B cell (primary cell): ENCODE measurements around the gene EDAR. TPM values are rescaled to one million over a fixed set of nuclear protein-coding genes. Genes with fewer than 3 reads are reported as not detected.

Experiments
- ATAC-seq: fragments of 200-7000 bp; cut with Tn5 transposase; one replicate; pipeline ENCODE4 v1.10.0; 2021; ENCODE audit warnings: low read depth, mild to moderate bottlenecking, moderate number of reproducible peaks, moderate library complexity
- CTCF ChIA-PET: fragments of 350-600 bp; sonication (Branson Sonifier 250); formaldehyde crosslinking; loops from one replicate; lab custom pipeline; 2021; ENCODE audit warnings: antibody characterized with exemption, inconsistent platforms; lab: Charles Lee
- POLR2A ChIA-PET: fragments of 350-600 bp; sonication (Branson Sonifier 250); formaldehyde crosslinking; loops from one replicate; lab custom pipeline; 2021; ENCODE audit warnings: antibody characterized with exemption; lab: Charles Lee
- DNase-seq: peaks from one replicate; pipeline ENCODE4 v3.0.0; 2013
- H2AFZ ChIP-seq: 2 replicates; pipeline ENCODE4 v1.6.1; 2012; ENCODE audit warnings: mild to moderate bottlenecking, low read depth, low read length; ENCODE audit not compliant: insufficient read depth, poor library complexity, severe bottlenecking
- H3K27ac ChIP-seq, 2 donors: 1 replicate in 1 of 2; 2 replicates in 1 of 2; pipeline ENCODE4 v1.5.1; 2012 to 2013; ENCODE audit warnings: low read length in 2 of 2, mild to moderate bottlenecking in 2 of 2, moderate library complexity in 1 of 2
- H3K27me3 ChIP-seq, 4 experiments: fragments of 200-600 bp in 1 of 4; sonication (generic) in 1 of 4; replicated peaks in 1 of 4; 1 replicate in 2 of 4; 2 replicates in 2 of 4; pipeline versions ENCODE4 v1.6.1 to v1.7.0; 2013 to 2016; ENCODE audit warnings: low read length in 3 of 4, mild to moderate bottlenecking in 2 of 4, mixed read lengths in 1 of 4, moderate library complexity in 1 of 4; ENCODE audit not compliant: insufficient read depth in 4 of 4, control insufficient read depth in 3 of 4; ENCODE audit errors: control extremely low read depth in 1 of 4
- H3K36me3 ChIP-seq, 2 experiments: replicated peaks in 1 of 2; 1 replicate in 1 of 2; 2 replicates in 1 of 2; pipeline versions ENCODE4 v1.6.1 to v1.7.1; 2013; ENCODE audit warnings: low read length in 1 of 2; ENCODE audit not compliant: insufficient read depth in 2 of 2, control insufficient read depth in 1 of 2; ENCODE audit errors: control extremely low read depth in 1 of 2, extremely low read depth in 1 of 2
- H3K4me1 ChIP-seq, 2 donors: fragments of 200-600 bp in 1 of 2; sonication (generic) in 1 of 2; 1 replicate in 1 of 2; 2 replicates in 1 of 2; pipeline versions ENCODE4 v1.5.1 to v1.6.1; 2013 to 2017; ENCODE audit warnings: low read length in 2 of 2; ENCODE audit not compliant: control insufficient read depth in 2 of 2, insufficient read depth in 2 of 2
- H3K4me2 ChIP-seq: replicated peaks from 2 replicates; pipeline ENCODE3; 2012; ENCODE audit warnings: mild to moderate bottlenecking, low read depth, low read length; ENCODE audit not compliant: poor library complexity, severe bottlenecking
- H3K4me3 ChIP-seq, 5 experiments: fragments of 200-600 bp in 1 of 5; sonication (generic) in 1 of 5; 1 replicate in 3 of 5; 2 replicates in 2 of 5; pipeline versions ENCODE4 v1.5.1 to v1.7.0; 2011 to 2016; ENCODE audit warnings: low read length in 4 of 5, mild to moderate bottlenecking in 4 of 5, low read depth in 2 of 5, control low read depth in 1 of 5, moderate library complexity in 1 of 5; ENCODE audit not compliant: insufficient read depth in 1 of 5; ENCODE audit errors: control extremely low read depth in 1 of 5, extremely low read depth in 1 of 5
- H3K79me2 ChIP-seq: fragments of 200-600 bp; sonication (generic); one replicate; pipeline ENCODE4 v1.6.0; 2016; ENCODE audit warnings: low read length; ENCODE audit not compliant: control insufficient read depth, insufficient read depth
- H3K9ac ChIP-seq: fragments of 200-600 bp; sonication (generic); 2 replicates; pipeline ENCODE4 v1.6.1; 2017; ENCODE audit warnings: mild to moderate bottlenecking, low read length, moderate library complexity
- H3K9me3 ChIP-seq, 3 donors: one replicate each; pipeline versions ENCODE4 v1.6.1 to v1.7.1; 2013; ENCODE audit warnings: low read length in 2 of 3; ENCODE audit not compliant: control insufficient read depth in 2 of 3, insufficient read depth in 1 of 3; ENCODE audit errors: control extremely low read depth in 1 of 3
- H4K20me1 ChIP-seq: 2 replicates; pipeline ENCODE4 v1.6.0; 2012; ENCODE audit warnings: mild to moderate bottlenecking, low read length; ENCODE audit not compliant: insufficient read depth, control insufficient read depth, poor library complexity, severe bottlenecking
- H3K27ac Mint-ChIP-seq: one replicate; pipeline ENCODE4 v1.8.0; 2021; ENCODE audit warnings: mixed read lengths
- H3K27me3 Mint-ChIP-seq: one replicate; pipeline ENCODE4 v1.8.0; 2021; ENCODE audit warnings: mixed read lengths
- H3K4me1 Mint-ChIP-seq: one replicate; pipeline ENCODE4 v1.8.0; 2021; ENCODE audit warnings: mixed read lengths
- H3K4me3 Mint-ChIP-seq: one replicate; pipeline ENCODE4 v1.8.0; 2021; ENCODE audit warnings: mixed read lengths
- H3K9me3 Mint-ChIP-seq: one replicate; pipeline ENCODE4 v1.8.0; 2022; ENCODE audit warnings: mixed read lengths; ENCODE audit not compliant: insufficient read depth
- CTCF ChIP-seq: fragments of 200-600 bp; IDR thresholded peaks from one replicate; pipeline ENCODE4 v1.8.0; 2022; ENCODE audit warnings: antibody characterized with exemption, mild to moderate bottlenecking
- EZH2 ChIP-seq: IDR thresholded peaks from 2 replicates; pipeline ENCODE4 v1.6.1; 2012; ENCODE audit warnings: borderline replicate concordance, low read depth, mild to moderate bottlenecking, moderate library complexity, low read length; ENCODE audit not compliant: insufficient read depth, poor library complexity, severe bottlenecking
- WGBS: methylation state at CpG from one replicate; pipeline ENCODE4 v1.1.5; 2013; ENCODE audit warnings: missing lambda C conversion rate; ENCODE audit not compliant: insufficient coverage; 5-methylcytosine and 5-hydroxymethylcytosine counted together
- intact Hi-C: fragments of 100-400 bp; cut with micrococcal nuclease; formaldehyde crosslinking; loops from one replicate; pipeline ENCODE4 v1.10.0; 2022
- polyA plus RNA-seq: library from polyadenylated mRNA; depleted of rRNA; stranded (reverse); fragments of >200 nt; gene quantifications from 2 replicates; pipeline ENCODE4 v1.2.3, GENCODE V29; 2012
- total RNA-seq, 2 donors: library from RNA; stranded (reverse); fragments of 120-200 nt in 1 of 2; gene quantifications; 1 replicate in 1 of 2; 2 replicates in 1 of 2; pipeline versions ENCODE4 v1.2.3 to v1.2.4, GENCODE V29; 2013 to 2022

EDAR gene
- total and polyA plus RNA-seq, 2 donors (not counting 1 experiment from before 2014, with no cell fraction given) = 0.03 TPM; not detected in 1

- H3K27ac Mint-ChIP-seq = no peak overlapping the region
- no peak overlapping the region for H3K4me3 Mint-ChIP-seq
- ChIA-PET POLR2A (no interaction called here), CTCF (no interaction called here)
- no peaks in the 10 kb centered on the region for H3K79me2 ChIP-seq
- no peak for TF ChIP-seq EZH2
- no peak for TF ChIP-seq CTCF
- H3K9ac ChIP-seq = no peak overlapping the region
- no peak overlapping the region for H2AFZ ChIP-seq
- peaks cover 0 to 2% (median 0%) of the 10 kb centered on the region in 3 donors for H3K9me3 ChIP-seq
- H3K36me3 ChIP-seq = no peaks in the 10 kb centered on the region
- no peaks in the 10 kb centered on the region for H4K20me1 ChIP-seq
- H3K27me3 Mint-ChIP-seq = peaks cover 10% of the 10 kb centered on the region
- 84% methylated on average over 6 of the region's 7 CpGs for WGBS
- no peak for DNase-seq
- no peak overlapping the region for H3K4me3 ChIP-seq
- H3K4me1 Mint-ChIP-seq = peaks cover 5% of the 10 kb centered on the region
- intact Hi-C loops = no loop called here
- no peaks in the 10 kb centered on the region for H3K9me3 Mint-ChIP-seq
- H3K4me2 ChIP-seq = no peak overlapping the region
- no peak for ATAC-seq
- H3K4me1 ChIP-seq = no peaks in the 10 kb centered on the region
- no peak overlapping the region for H3K27ac ChIP-seq
- H3K27me3 ChIP-seq = no peaks in the 10 kb centered on the region
These were observed 52.2 kb downstream of the EDAR start for GRCh38 chr2:108936866-108937265.

- H3K27ac ChIP-seq = no peak overlapping the region
- ChIA-PET POLR2A (no interaction called here), CTCF (no interaction called here)
- H2AFZ ChIP-seq = no peak overlapping the region
- peaks cover 11% of the 10 kb centered on the region for H3K27me3 Mint-ChIP-seq
- H3K4me3 ChIP-seq = no peak overlapping the region
- peaks cover 0 to 2% (median 0%) of the 10 kb centered on the region in 3 donors for H3K9me3 ChIP-seq
- peaks cover 5% of the 10 kb centered on the region for H3K4me1 Mint-ChIP-seq
- intact Hi-C loops = no loop called here
- no peaks in the 10 kb centered on the region for H3K79me2 ChIP-seq
- no peak for DNase-seq
- H3K27me3 ChIP-seq = no peaks in the 10 kb centered on the region
- no peaks in the 10 kb centered on the region for H4K20me1 ChIP-seq
- WGBS = 95% methylated on average over 10 of the region's 17 CpGs
- no peak overlapping the region for H3K4me3 Mint-ChIP-seq
- no peaks in the 10 kb centered on the region for H3K36me3 ChIP-seq
- no peak for ATAC-seq
- no peak overlapping the region for H3K9ac ChIP-seq
- no peaks in the 10 kb centered on the region for H3K4me1 ChIP-seq
- TF ChIP-seq CTCF = no peak
- no peak for TF ChIP-seq EZH2
- H3K4me2 ChIP-seq = no peak overlapping the region
- H3K27ac Mint-ChIP-seq = no peak overlapping the region
- H3K9me3 Mint-ChIP-seq = no peaks in the 10 kb centered on the region
These were observed 52.8 kb downstream of the EDAR start for GRCh38 chr2:108936076-108936864.
